ENCODE data around the gene DDX56. TPM values are rescaled to one million over a fixed set of nuclear protein-coding genes. Genes with fewer than 3 reads are reported as not detected.

DDX56 gene
- total RNA-seq, 6 donors from 2014 or later, result 37.6 to 105 (median 57.0) TPM

DNA sequence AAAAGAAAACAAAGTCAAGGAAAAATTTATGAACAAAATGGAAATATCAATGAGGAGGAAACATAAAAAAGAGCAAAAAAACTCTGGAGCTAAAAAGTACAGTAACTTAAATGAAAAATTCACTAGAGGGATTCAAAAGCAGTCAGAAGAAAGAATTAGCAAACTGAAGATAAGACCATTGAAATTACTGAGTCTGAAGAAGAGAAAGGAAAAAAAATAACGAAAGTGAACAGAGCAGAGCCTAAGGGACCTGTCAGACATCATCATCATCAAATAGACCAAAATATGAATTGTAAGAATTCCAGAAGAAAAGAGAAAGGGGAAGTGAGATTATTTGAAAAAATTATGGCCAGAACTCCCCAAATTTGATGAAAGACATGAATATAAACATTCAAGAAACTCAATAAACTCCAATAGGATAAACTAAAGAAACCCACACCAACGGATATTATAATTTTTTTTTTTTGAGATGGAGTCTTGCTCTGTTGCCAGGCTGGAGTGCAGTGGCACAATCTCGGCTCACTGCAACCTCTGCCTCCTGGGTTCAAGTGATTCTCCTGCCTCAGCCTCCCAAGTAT is 48.8 kb downstream of the DDX56 start:
- H3K4me3 ChIP-seq, result no peak overlapping the region
- H3K9me3 ChIP-seq, result peaks cover 6 to 16% (median 7%) of the 10 kb centered on the region in 4 donors
- TF ChIP-seq, protein P1, sequence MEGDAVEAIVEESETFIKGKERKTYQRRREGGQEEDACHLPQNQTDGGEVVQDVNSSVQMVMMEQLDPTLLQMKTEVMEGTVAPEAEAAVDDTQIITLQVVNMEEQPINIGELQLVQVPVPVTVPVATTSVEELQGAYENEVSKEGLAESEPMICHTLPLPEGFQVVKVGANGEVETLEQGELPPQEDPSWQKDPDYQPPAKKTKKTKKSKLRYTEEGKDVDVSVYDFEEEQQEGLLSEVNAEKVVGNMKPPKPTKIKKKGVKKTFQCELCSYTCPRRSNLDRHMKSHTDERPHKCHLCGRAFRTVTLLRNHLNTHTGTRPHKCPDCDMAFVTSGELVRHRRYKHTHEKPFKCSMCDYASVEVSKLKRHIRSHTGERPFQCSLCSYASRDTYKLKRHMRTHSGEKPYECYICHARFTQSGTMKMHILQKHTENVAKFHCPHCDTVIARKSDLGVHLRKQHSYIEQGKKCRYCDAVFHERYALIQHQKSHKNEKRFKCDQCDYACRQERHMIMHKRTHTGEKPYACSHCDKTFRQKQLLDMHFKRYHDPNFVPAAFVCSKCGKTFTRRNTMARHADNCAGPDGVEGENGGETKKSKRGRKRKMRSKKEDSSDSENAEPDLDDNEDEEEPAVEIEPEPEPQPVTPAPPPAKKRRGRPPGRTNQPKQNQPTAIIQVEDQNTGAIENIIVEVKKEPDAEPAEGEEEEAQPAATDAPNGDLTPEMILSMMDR (IDR thresholded peaks at IDR 0.05), result no peak
- no peak for TF ChIP-seq POLR2A (IDR thresholded peaks at IDR 0.05)
- no peak for TF ChIP-seq EP300 (IDR thresholded peaks at IDR 0.05)
- TF ChIP-seq POLR2AphosphoS5 (IDR thresholded peaks at IDR 0.05), result no peak
- ATAC-seq (ENCODE audit: low FRiP score in 2 of 2), result no peak
- no peaks in the 10 kb centered on the region for H3K36me3 ChIP-seq
- H3K27ac ChIP-seq, result no peak overlapping the region
- no peak for DNase-seq
- no peaks in the 10 kb centered on the region for H3K4me1 ChIP-seq
- no peaks in the 10 kb centered on the region for H3K27me3 ChIP-seq
- WGBS, 2 donors, result 78 to 80% methylated on average over 3 of the region's 3 CpGs

DNA sequence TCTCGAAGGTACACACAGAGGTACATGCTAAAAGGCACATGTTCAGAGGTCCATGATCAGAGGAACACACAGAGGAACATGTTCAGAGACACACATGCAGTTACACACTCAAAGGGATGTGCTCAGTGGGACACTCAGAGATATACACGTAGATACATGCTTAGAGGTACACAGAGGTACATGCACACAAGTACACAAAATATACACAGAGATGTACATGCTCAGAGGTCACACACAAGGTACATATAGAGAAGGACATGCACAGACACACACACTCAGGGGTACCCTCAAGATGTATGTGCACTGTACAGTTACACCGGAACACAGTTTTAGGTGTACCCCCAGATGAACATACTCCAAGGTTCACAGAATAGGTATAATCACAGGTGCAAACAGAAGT is 51.4 kb downstream of the DDX56 start:
- 87 to 90% methylated on average over 3 of the region's 3 CpGs for WGBS, 2 donors
- Histone ChIP-seq H3K27me3 (no peaks in the 10 kb centered on the region), H3K27ac (no peak overlapping the region), H3K36me3 (no peaks in the 10 kb centered on the region), H3K4me1 (no peaks in the 10 kb centered on the region), H3K9me3 (peaks cover 6 to 16% (median 7%) of the 10 kb centered on the region in 4 donors), H3K4me3 (no peak overlapping the region)
- TF ChIP-seq POLR2A (IDR thresholded peaks at IDR 0.05), result no peak
- no peak for TF ChIP-seq POLR2AphosphoS5 (IDR thresholded peaks at IDR 0.05)
- TF ChIP-seq EP300 (IDR thresholded peaks at IDR 0.05), result no peak
- TF ChIP-seq, protein P1 (IDR thresholded peaks at IDR 0.05), result no peak
- ATAC-seq (ENCODE audit: low FRiP score in 2 of 2) (no peak), DNase-seq (no peak)

GRCh38 chr7:44521347-44522095 is 52.2 kb downstream of the DDX56 start:
- WGBS, 2 donors, result 83 to 89% methylated on average over 12 to 15 of the region's 15 CpGs
- Histone ChIP-seq H3K4me1 (no peaks in the 10 kb centered on the region), H3K9me3 (peaks cover 0 to 12% (median 5%) of the 10 kb centered on the region in 4 donors), H3K27me3 (no peaks in the 10 kb centered on the region), H3K36me3 (no peaks in the 10 kb centered on the region), H3K27ac (no peak overlapping the region), H3K4me3 (no peak overlapping the region)
- ATAC-seq (ENCODE audit: low FRiP score in 2 of 2) (peak in 1 of 2 donors; percentile 34), DNase-seq (no peak)
- TF ChIP-seq EP300 (IDR thresholded peaks at IDR 0.05) (no peak), POLR2A (IDR thresholded peaks at IDR 0.05) (no peak), POLR2AphosphoS5 (IDR thresholded peaks at IDR 0.05) (no peak)
- TF ChIP-seq, protein P1 (IDR thresholded peaks at IDR 0.05), result no peak

- no peak for ATAC-seq (ENCODE audit: low FRiP score in 2 of 2)
- WGBS, 2 donors, result 61 to 85% methylated on average over 2 to 5 of the region's 5 CpGs
- H3K27me3 ChIP-seq, result no peaks in the 10 kb centered on the region
- no peak overlapping the region for H3K27ac ChIP-seq
- no peaks in the 10 kb centered on the region for H3K36me3 ChIP-seq
- no peak overlapping the region for H3K4me3 ChIP-seq
- DNase-seq, result no peak
- peaks cover 0 to 7% (median 5%) of the 10 kb centered on the region in 4 donors for H3K9me3 ChIP-seq
- TF ChIP-seq EP300 (IDR thresholded peaks at IDR 0.05), result no peak
- TF ChIP-seq POLR2A (IDR thresholded peaks at IDR 0.05), result no peak
- H3K4me1 ChIP-seq, result no peaks in the 10 kb centered on the region
These were observed 53.1 kb downstream of the DDX56 start for GRCh38 chr7:44520574-44520973.

DNA sequence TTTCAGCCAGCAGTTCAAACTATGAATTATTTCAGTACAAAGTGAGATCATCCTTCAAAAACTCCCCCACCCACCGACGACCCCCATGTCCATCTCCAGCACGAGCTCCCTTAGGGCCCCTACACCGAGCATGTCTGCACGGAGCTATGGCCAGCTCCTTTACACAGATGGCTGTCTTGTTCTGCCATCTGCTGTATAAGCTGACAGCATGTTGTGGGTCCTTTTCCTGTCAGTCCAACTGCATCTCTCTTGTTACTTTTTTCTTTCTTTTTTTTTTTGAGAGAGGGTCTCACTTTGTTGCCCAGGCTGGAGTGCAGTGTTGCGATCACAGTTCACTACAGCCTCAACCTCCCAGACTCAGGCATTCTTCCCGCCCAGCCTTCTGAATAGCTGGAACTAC is 54.2 kb downstream of the DDX56 start:
- 71 to 77% methylated on average over 7 of the region's 7 CpGs for WGBS, 2 donors
- TF ChIP-seq EP300 (IDR thresholded peaks at IDR 0.05) (no peak), POLR2AphosphoS5 (IDR thresholded peaks at IDR 0.05) (no peak), POLR2A (IDR thresholded peaks at IDR 0.05) (no peak)
- TF ChIP-seq, protein P1 (IDR thresholded peaks at IDR 0.05), result no peak
- Histone ChIP-seq H3K4me1 (no peaks in the 10 kb centered on the region), H3K27ac (no peak overlapping the region), H3K9me3 (peaks cover 0 to 3% (median 1%) of the 10 kb centered on the region in 4 donors), H3K4me3 (no peak overlapping the region), H3K27me3 (no peaks in the 10 kb centered on the region), H3K36me3 (no peaks in the 10 kb centered on the region)
- ATAC-seq (ENCODE audit: low FRiP score in 2 of 2) (no peak), DNase-seq (no peak)
